Measurements from ENCODE around the gene EFNA2. TPM values are rescaled to one million over a fixed set of nuclear protein-coding genes. Genes with fewer than 3 reads are reported as not detected.

The EFNA2 gene
- total and polyA plus RNA-seq, 2 experiments from 2014 or later: 2.7 to 10.3 TPM

DNA sequence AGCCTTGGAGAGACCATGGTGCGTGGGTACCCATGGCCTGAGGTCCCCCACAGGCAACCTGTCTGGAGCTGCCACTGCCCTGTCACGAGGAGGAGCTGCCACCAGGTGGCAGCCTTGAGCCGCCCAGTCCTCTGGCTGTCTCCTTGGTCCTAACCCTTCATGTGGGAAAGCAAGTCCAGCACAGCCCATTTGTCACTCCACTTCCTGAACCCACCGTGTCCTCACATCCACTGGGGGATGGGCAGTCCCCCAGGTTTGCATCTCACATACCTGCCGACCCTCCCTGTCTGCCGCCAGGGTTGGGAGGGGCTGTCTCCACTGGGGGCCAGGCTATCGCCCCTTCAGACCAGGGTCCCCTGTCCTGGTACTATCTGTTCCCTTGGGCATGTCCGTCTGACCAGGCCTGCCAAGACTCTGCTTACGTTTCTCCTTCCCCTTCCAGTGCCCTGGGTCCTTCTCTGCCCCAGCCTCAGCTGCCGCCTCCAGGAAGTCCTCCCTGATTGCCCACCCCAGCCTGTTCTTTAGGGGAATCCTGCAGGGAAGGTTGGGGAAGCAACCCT is 5.8 kb upstream of the EFNA2 start:
- Mint-ChIP-seq H3K27ac (peak overlapping the region; percentile 67; the same call in 1 of the 2 replicates), H3K4me3 (no peak overlapping the region; the same call in 2 of the 3 replicates), H3K36me3 (ENCODE audit: low read depth) (peaks cover 12% of the 10 kb centered on the region; the same call in 2 of the 3 replicates), H3K27me3 (ENCODE audit: insufficient read depth, low read depth, poor library complexity) (peaks cover 21% of the 10 kb centered on the region), H3K9me3 (no peaks in the 10 kb centered on the region; the same call in 2 of the 3 replicates), H3K4me1 (peaks cover 22% of the 10 kb centered on the region)
- DNase-seq (ENCODE audit: low spot score): peak; percentile 86
- H3K79me2 ChIP-seq (replicated peaks; ENCODE audit: insufficient read depth): peaks cover 6% of the 10 kb centered on the region
- H3K27me3 ChIP-seq (ENCODE audit: insufficient read depth): peaks cover 11% of the 10 kb centered on the region
- no peaks in the 10 kb centered on the region for H3K36me3 ChIP-seq (ENCODE audit: insufficient read depth)
- no peak overlapping the region for H3K4me3 ChIP-seq
- no peak overlapping the region for H2AFZ ChIP-seq
- 0 out of 2 replicates have a peak, but pooled peaks cover 3% of the 10 kb centered on the region for H3K4me1 ChIP-seq (ENCODE audit: insufficient read depth)
- 0 out of 2 replicates have a peak overlapping the region, but pooled peaks have one; percentile 69 for H3K27ac ChIP-seq (ENCODE audit: low read depth)
- no peaks in the 10 kb centered on the region for H3K9me2 ChIP-seq (ENCODE audit: insufficient read depth)
- peaks cover 28% of the 10 kb centered on the region for H3F3A ChIP-seq (replicated peaks; ENCODE audit: low read depth)
- no peak overlapping the region for H3K4me2 ChIP-seq
- ATAC-seq: peak; percentile 34
- TF ChIP-seq REST (IDR thresholded peaks at IDR 0.05; ENCODE audit: unreplicated experiment) (no peak), EZH2phosphoT487 (IDR thresholded peaks at IDR 0.05; ENCODE audit: unreplicated experiment) (no peak), NANOG (IDR thresholded peaks at IDR 0.05; ENCODE audit: borderline replicate concordance) (no peak), STAT1 (IDR thresholded peaks at IDR 0.05; ENCODE audit: unreplicated experiment) (no peak), CREB1 (CRISPR knock-in tag; IDR thresholded peaks at IDR 0.05; ENCODE audit: low read depth) (0 out of 2 replicates have a peak, but pooled peaks have one; percentile 11), ZNF331 (CRISPR knock-in tag; IDR thresholded peaks at IDR 0.05; ENCODE audit: low read depth) (no peak)
- TF ChIP-seq, protein P1, sequence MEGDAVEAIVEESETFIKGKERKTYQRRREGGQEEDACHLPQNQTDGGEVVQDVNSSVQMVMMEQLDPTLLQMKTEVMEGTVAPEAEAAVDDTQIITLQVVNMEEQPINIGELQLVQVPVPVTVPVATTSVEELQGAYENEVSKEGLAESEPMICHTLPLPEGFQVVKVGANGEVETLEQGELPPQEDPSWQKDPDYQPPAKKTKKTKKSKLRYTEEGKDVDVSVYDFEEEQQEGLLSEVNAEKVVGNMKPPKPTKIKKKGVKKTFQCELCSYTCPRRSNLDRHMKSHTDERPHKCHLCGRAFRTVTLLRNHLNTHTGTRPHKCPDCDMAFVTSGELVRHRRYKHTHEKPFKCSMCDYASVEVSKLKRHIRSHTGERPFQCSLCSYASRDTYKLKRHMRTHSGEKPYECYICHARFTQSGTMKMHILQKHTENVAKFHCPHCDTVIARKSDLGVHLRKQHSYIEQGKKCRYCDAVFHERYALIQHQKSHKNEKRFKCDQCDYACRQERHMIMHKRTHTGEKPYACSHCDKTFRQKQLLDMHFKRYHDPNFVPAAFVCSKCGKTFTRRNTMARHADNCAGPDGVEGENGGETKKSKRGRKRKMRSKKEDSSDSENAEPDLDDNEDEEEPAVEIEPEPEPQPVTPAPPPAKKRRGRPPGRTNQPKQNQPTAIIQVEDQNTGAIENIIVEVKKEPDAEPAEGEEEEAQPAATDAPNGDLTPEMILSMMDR (conservative IDR thresholded peaks at IDR 0.05; ENCODE audit: low read depth in 2 of 2): peak; percentile 94 to 96
- TF ChIP-seq, protein P2, sequence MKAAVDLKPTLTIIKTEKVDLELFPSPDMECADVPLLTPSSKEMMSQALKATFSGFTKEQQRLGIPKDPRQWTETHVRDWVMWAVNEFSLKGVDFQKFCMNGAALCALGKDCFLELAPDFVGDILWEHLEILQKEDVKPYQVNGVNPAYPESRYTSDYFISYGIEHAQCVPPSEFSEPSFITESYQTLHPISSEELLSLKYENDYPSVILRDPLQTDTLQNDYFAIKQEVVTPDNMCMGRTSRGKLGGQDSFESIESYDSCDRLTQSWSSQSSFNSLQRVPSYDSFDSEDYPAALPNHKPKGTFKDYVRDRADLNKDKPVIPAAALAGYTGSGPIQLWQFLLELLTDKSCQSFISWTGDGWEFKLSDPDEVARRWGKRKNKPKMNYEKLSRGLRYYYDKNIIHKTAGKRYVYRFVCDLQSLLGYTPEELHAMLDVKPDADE (IDR thresholded peaks at IDR 0.05): no peak
- no peaks in the 10 kb centered on the region for H4K20me1 ChIP-seq (replicated peaks; ENCODE audit: insufficient read depth)

Measured in GM23338 (cell line).